ENCODE measurements around the gene MMP17.

The MMP17 gene

GRCh38 chr12:131834798-131835615 lies 6.8 kb downstream of the MMP17 start:
- TF ChIP-seq CTCF (IDR thresholded peaks at IDR 0.05; ENCODE audit: low read depth, low read length, poor library complexity, severe bottlenecking) (no peak), EZH2phosphoT487 (IDR thresholded peaks at IDR 0.05; ENCODE audit: borderline replicate concordance, low read length) (no peak)
- peaks cover 29% of the 10 kb centered on the region for H3K27me3 ChIP-seq (ENCODE audit: control insufficient read depth, low read length)
- no peak overlapping the region for H3K27ac ChIP-seq (ENCODE audit: low read depth, low read length)
- H3K36me3 ChIP-seq (ENCODE audit: control insufficient read depth, low read length) = no peaks in the 10 kb centered on the region
- no peaks in the 10 kb centered on the region for H3K79me2 ChIP-seq (ENCODE audit: control insufficient read depth, low read length)
- H3F3A ChIP-seq (ENCODE audit: control insufficient read depth, insufficient read depth) = no peaks in the 10 kb centered on the region
- H4K20me1 ChIP-seq (ENCODE audit: control insufficient read depth, insufficient read depth, low read depth, low read length) = no peaks in the 10 kb centered on the region
- H3K9me3 ChIP-seq (ENCODE audit: control insufficient read depth, insufficient read depth, low read length) = no peaks in the 10 kb centered on the region
- no peak overlapping the region for H3K4me2 ChIP-seq (ENCODE audit: low read length)
- 0 out of 2 replicates have a peak, but pooled peaks cover 3% of the 10 kb centered on the region for H3K4me1 ChIP-seq (ENCODE audit: control insufficient read depth, low read length)
- H3K9me2 ChIP-seq (replicated peaks; ENCODE audit: control insufficient read depth, low read length) = no peaks in the 10 kb centered on the region
- H3K4me3 ChIP-seq (ENCODE audit: low read length) = no peak overlapping the region

DNA sequence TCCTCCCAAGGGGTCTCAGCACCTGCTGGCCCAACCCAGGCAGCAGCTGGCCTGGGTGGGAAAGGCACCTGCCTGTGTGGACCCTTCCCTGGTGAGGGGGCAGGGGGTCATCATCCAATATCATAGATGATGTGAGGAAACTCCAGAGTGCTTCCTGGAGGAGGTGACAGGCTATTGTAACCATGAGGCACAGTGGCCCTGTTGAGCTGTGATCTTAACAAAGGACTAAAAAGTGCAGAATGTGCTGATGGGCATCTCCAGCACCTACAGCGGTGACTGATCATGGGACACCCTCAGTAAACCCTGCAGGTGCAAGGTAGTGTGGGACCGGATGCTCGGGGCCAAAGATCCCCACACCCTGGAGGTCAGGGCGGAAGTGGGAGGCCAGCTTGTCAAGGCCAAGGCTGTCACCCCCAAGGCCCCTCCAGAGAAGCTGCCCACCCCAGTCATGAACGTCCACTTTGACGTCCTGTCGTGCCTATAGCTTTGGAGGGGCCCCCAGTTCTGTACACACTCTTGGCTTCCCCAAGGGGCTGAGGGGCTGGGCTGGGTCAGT lies 7.5 kb downstream of the MMP17 start:
- H3K27ac ChIP-seq (ENCODE audit: low read depth, low read length) = no peak overlapping the region
- no peaks in the 10 kb centered on the region for H3K79me2 ChIP-seq (ENCODE audit: control insufficient read depth, low read length)
- 0 out of 2 replicates have a peak, but pooled peaks cover under 1% of the 10 kb centered on the region for H3K4me1 ChIP-seq (ENCODE audit: control insufficient read depth, low read length)
- H4K20me1 ChIP-seq (ENCODE audit: control insufficient read depth, insufficient read depth, low read depth, low read length) = no peaks in the 10 kb centered on the region
- no peaks in the 10 kb centered on the region for H3F3A ChIP-seq (ENCODE audit: control insufficient read depth, insufficient read depth)
- H3K27me3 ChIP-seq (ENCODE audit: control insufficient read depth, low read length) = peaks cover 22% of the 10 kb centered on the region
- no peaks in the 10 kb centered on the region for H3K9me3 ChIP-seq (ENCODE audit: control insufficient read depth, insufficient read depth, low read length)
- no peaks in the 10 kb centered on the region for H3K36me3 ChIP-seq (ENCODE audit: control insufficient read depth, low read length)
- TF ChIP-seq EZH2phosphoT487 (IDR thresholded peaks at IDR 0.05; ENCODE audit: borderline replicate concordance, low read length) = no peak
- H3K4me2 ChIP-seq (ENCODE audit: low read length) = no peak overlapping the region
- H3K4me3 ChIP-seq (ENCODE audit: low read length) = no peak overlapping the region
- H3K9me2 ChIP-seq (replicated peaks; ENCODE audit: control insufficient read depth, low read length) = no peaks in the 10 kb centered on the region

DNA sequence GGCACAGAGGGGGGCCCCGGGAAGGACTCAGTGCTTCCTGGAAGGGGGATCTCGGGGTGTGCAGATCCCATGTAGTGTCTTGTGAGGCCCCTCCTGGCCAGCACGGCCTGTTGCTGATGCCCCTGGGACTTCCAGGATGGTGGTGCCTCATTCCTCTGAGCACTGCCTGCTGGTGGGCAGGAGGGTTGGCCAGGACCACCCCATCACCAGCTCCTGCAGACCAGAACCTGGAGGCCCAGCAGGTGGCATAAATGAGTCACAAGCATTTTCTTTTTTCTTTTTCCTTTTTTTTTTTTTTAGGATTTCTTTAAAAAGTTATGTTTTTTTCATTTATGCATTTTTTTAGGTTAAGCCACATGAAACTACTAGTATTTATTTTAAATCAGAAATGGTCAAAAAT lies 8.0 kb downstream of the MMP17 start:
- Histone ChIP-seq H3K36me3 (ENCODE audit: control insufficient read depth, low read length) (no peaks in the 10 kb centered on the region), H3K4me1 (ENCODE audit: control insufficient read depth, low read length) (no peaks in the 10 kb centered on the region), H3F3A (ENCODE audit: control insufficient read depth, insufficient read depth) (no peaks in the 10 kb centered on the region), H3K9me3 (ENCODE audit: control insufficient read depth, insufficient read depth, low read length) (no peaks in the 10 kb centered on the region), H3K4me2 (ENCODE audit: low read length) (no peak overlapping the region), H3K27ac (ENCODE audit: low read depth, low read length) (no peak overlapping the region), H3K9me2 (replicated peaks; ENCODE audit: control insufficient read depth, low read length) (no peaks in the 10 kb centered on the region), H3K27me3 (ENCODE audit: control insufficient read depth, low read length) (peaks cover 17% of the 10 kb centered on the region), H3K4me3 (ENCODE audit: low read length) (no peak overlapping the region), H3K79me2 (ENCODE audit: control insufficient read depth, low read length) (no peaks in the 10 kb centered on the region), H4K20me1 (ENCODE audit: control insufficient read depth, insufficient read depth, low read depth, low read length) (no peaks in the 10 kb centered on the region)
- TF ChIP-seq EZH2phosphoT487 (IDR thresholded peaks at IDR 0.05; ENCODE audit: borderline replicate concordance, low read length) (no peak), CTCF (IDR thresholded peaks at IDR 0.05; ENCODE audit: low read depth, low read length, poor library complexity, severe bottlenecking) (peak; percentile 50)
